GM21381 (cell line): ENCODE measurements around the gene CASP8AP2.
A peak's percentile ranks its signal among the peaks of the same experiment; 100 is the strongest.
"Not testable (repeated sequence)": the region's sequence is repeated elsewhere in the genome, so short reads cannot be mapped to it uniquely, and the experiment has no call there.

ENCODE experiments used
- ATAC-seq: cut with Tn5 transposase; IDR thresholded peaks from one replicate; pipeline ENCODE4 v1.9.1; 2021; ENCODE audit warnings: mild to moderate bottlenecking, moderate library complexity; ENCODE audit not compliant: unreplicated experiment

The CASP8AP2 gene

GRCh38 chr6:89829472-89830169, at the start of gene CASP8AP2:
TSS of gene CASP8AP2 (plus strand) at chr6:89829880.
- peak; percentile 98 for ATAC-seq

- no peak for ATAC-seq
Measured at GRCh38 chr6:89781070-89782034, 48.3 kb upstream of the CASP8AP2 start.

DNA sequence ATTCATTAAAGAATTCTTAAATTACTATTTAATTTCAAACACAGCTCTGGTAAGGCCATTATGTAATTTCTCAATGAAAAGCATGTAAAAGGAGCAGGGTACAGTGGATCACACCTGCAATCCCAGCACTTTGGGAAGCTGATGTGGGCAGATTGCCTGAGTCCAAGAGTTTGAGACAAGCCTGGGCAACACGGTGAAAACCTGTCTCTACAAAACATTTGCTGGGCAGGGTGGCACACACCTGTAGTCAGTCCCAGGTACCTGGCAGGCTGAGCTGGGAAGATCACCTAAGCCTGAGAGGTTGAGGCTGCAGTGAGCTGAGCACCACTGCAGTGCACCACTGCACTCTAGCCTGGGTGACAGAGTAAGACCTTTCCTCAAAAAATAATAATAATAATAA, 47.5 kb upstream of the CASP8AP2 start:
- no peak for ATAC-seq

- not testable (repeated sequence) for ATAC-seq
Measured at GRCh38 chr6:89783293-89783692, 46.4 kb upstream of the CASP8AP2 start.

DNA sequence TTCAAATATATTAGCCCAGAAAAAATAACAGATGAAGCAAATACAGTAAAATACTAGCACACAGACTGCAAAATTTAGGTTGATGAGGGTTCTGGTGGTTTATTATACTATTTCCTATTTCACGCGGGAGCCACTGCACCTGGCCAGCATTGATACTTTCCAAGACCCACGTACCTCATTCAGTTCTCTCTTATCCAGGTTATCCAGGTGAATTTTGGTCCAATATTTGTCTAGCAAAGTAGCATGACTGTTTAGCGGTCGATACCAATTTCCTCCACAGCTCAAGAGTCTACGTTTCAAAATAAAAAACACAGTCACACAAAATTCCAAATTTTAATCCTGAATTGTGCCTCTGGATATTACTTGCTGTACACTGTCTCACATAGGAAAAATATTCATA, 44.8 kb upstream of the CASP8AP2 start:
- no peak for ATAC-seq

- no peak for ATAC-seq
Measured at GRCh38 chr6:89786970-89787369, 42.7 kb upstream of the CASP8AP2 start.

DNA sequence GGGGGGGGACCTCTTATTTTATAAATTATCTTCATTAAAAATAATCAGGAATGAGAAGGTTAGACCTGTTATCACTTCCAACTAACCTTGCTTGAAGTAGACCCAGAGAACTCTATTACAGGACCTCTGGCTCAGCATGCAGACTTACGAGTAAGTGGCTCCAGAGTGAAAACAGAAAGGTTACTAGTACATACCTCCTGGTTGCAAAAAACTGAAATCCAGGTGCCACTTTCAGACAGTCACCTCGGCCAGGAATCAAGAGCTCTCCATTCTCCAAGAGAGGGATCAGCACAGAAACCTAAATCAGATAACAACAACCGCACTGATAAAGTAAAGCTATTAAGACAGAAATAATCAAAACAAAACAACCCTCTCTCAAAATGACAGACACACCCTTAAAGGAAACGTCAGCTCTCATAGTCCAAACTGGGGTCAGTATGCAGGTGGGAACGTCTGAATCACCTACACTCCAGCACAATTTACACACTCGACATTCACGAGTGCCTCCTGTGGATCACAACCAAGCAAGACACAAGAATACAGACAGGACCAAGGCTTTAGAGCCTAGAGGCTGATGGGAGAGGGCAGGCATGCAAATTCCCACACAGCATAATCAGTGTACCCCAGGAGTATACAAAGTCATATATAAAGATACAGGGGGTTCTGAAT, 41.9 kb upstream of the CASP8AP2 start:
- no peak for ATAC-seq

- ATAC-seq: no peak
Measured at GRCh38 chr6:89789980-89790379, 39.7 kb upstream of the CASP8AP2 start.

GRCh38 chr6:89790403-89790802, 39.3 kb upstream of the CASP8AP2 start:
- ATAC-seq: no peak

DNA sequence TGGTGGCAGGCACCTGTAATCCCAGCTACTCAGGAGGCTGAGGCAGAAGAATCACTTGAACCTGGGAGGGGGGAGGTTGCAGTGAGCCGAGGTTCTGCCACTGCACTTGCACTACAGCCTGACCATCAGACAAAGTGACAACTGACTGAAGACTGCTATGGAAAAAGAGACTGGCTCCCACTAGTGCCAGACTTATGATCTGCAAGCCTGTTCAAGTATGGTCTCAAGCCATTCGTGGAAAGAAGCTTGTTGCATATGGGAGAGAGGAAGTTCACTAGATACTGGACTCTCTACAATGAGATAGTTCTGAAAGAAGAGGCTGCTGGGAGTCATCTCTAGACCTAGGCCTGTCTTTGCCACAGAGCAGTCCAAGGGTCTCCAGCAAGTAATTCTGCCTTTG, 36.8 kb upstream of the CASP8AP2 start:
- peak; percentile 76 for ATAC-seq

- no peak for ATAC-seq
Measured at GRCh38 chr6:89793586-89793985, 36.1 kb upstream of the CASP8AP2 start.

DNA sequence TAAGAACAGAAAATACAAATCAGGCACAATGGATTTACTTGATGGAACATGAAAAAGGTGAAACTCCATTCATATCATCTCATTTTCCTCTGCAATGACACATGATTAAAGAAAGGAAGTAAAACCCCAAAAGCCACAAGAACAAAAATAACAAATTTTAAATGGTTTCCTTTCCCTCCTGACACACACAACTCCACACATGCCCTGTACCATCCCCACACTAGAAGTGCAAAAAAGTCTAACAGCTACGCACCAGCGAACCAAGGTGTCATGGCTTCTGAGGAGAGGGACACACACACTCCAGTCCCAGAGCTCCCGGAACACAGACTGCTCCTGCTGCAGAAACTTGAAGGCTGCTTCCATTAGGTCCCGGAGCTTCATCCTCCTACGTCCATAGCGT, 35.4 kb upstream of the CASP8AP2 start:
- no peak for ATAC-seq

GRCh38 chr6:89797317-89797716, 32.4 kb upstream of the CASP8AP2 start:
- no peak for ATAC-seq

GRCh38 chr6:89799096-89799495, 30.6 kb upstream of the CASP8AP2 start:
- ATAC-seq: no peak

DNA sequence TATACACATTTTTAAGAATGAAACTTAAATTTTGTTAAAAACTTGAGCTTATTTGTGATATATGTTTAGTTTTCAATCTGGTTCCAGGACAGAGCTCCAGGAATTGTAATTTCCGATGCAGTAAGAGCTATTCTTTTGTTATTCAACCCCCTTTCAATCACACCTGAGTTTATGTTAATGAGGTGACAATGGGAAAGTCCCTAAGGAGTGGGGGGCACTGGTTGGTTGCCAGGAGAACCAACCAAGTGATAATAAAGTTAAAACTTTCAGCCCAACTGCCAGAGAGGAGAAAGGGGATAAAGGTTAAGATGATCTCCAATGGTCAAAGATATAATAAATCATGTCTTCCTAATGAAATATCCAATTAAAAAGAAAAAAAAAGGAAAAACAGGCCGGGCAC, 29.9 kb upstream of the CASP8AP2 start:
- ATAC-seq: no peak

DNA sequence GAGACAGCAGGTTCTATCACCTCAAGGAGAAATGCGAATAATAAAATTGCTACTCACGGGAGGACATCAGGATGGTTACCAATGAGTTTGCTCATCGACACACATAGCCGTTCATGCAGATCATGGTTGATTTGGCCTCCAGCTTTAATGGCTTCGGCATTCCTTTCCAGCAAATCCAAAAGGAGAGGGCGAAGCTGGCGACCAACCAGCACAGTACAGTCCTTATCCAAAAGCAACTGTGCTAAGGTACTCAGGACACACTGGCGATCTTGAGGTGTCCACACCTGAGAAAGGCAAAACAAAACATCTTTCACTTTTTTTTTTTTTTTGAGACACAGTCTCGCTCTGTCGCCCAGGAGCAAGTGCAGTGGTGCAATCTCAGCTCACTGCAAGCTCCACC, 26.4 kb upstream of the CASP8AP2 start:
- ATAC-seq: no peak

GRCh38 chr6:89805814-89806371, 23.8 kb upstream of the CASP8AP2 start:
- no peak for ATAC-seq

DNA sequence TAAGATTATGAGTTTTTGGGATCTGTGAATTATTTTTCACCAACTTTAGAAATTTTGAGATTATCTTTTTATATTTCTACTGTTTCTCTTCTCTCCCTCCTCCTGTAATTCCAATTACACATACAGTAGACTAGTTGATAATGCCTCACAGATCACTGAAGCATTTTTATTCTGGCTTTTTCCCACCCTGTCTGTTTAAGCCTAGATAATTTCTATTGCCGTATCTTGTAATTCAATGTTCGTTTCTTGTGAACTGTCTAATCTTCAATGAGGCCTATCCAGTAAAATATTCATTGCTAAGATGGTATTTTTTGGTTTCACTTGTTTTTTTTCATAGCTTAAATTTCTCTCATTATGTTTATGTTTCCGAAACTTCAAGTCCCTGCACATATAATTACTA, 22.1 kb upstream of the CASP8AP2 start:
- ATAC-seq: no peak

DNA sequence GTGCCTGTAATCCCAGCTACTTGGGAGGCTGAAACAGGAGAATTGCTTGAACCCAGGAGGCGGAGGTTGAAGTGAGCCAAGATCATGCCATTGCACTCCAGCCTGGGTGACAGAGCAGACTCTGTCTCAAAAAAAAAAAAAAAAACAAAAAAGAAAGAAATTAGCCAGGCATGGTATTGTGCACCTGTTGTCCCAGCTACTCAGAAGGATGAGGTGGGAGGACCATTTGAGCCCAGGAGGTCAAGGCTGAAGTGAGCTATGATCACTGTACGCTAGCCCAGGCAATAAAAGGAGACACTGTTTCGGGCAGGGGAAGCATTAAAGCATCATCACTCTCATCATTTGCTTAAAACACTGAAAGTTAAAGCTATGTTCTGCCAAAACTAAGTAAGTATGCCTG, 16.3 kb upstream of the CASP8AP2 start:
- ATAC-seq: not testable (repeated sequence)

DNA sequence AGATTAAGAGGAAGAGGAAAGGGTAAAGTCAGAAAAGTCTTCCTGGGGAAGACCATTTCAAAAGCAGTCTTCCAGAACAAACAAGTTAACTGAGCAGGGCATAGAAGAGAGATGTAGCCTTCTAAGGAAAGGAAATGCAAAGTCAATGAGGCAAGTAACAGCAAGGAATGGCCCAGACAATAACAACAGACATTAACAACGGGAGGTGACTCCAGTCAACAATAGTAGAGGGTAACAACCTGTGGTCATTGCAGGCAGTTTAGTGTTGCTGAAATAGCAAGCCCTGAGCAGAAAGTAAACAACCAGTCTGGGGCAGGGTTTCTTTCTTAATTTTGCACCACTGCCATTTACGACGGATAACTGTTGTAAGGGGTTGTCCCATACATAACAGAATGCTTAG, 12.2 kb upstream of the CASP8AP2 start:
- ATAC-seq: no peak

DNA sequence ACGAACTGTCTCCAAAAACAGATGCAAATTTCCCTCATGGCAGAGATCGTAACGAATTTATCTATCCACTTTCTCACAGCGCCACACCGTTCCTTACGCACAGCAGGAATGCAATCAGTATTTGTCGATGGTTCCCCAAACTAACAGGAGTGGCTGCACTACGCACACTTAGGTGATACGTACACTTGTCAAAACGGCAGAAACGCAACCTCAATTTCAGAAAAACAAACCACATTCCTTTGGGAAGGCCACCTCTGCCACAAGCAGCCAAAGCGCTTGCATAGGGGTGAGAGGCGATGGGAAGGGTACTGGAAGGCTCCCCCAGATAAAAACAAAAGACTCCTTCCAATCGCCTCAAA, 10.7 kb upstream of the CASP8AP2 start:
- peak; percentile 7 for ATAC-seq
